H9 (cell line): Measurements from ENCODE around the gene BFSP1. TPM values are rescaled to one million over a fixed set of nuclear protein-coding genes. Genes with fewer than 3 reads are reported as not detected.
A peak's percentile ranks its signal among the peaks of the same experiment; 100 is the strongest.

Experiments
- DNase-seq: peaks from one replicate; pipeline ENCODE4 v3.0.0-alpha.2; 2017
- H2AFZ ChIP-seq: one replicate; pipeline ENCODE4 v1.6.1; 2013; ENCODE audit warnings: mild to moderate bottlenecking, low read length, control low read depth, moderate library complexity
- H2AK5ac ChIP-seq: 2 replicates; pipeline ENCODE4 v1.6.1; 2013; ENCODE audit warnings: low read length, control low read depth, mixed read lengths; ENCODE audit not compliant: insufficient read length
- H2BK120ac ChIP-seq: one replicate; pipeline ENCODE4 v1.6.1; 2013; ENCODE audit warnings: low read depth, mild to moderate bottlenecking, low read length, control low read depth, inconsistent platforms; ENCODE audit not compliant: poor library complexity, severe bottlenecking
- H2BK12ac ChIP-seq: 2 replicates; pipeline ENCODE4 v1.6.1; 2013; ENCODE audit warnings: low read length, control low read depth, mixed read lengths, low read depth; ENCODE audit not compliant: insufficient read length
- H2BK15ac ChIP-seq: 2 replicates; pipeline ENCODE4 v1.6.1; 2013; ENCODE audit warnings: low read depth, low read length, control low read depth
- H2BK20ac ChIP-seq: one replicate; pipeline ENCODE4 v1.6.1; 2013; ENCODE audit warnings: low read depth, mild to moderate bottlenecking, low read length, control low read depth, inconsistent platforms; ENCODE audit not compliant: poor library complexity, severe bottlenecking
- H2BK5ac ChIP-seq: 2 replicates; pipeline ENCODE4 v1.6.1; 2013; ENCODE audit warnings: low read length, control low read depth, mixed read lengths; ENCODE audit not compliant: insufficient read length
- H3K14ac ChIP-seq: 2 replicates; pipeline ENCODE4 v1.6.1; 2013; ENCODE audit warnings: low read length, control low read depth; ENCODE audit not compliant: insufficient read depth
- H3K18ac ChIP-seq: 2 replicates; pipeline ENCODE4 v1.6.1; 2013; ENCODE audit warnings: low read depth, mild to moderate bottlenecking, mixed read lengths, low read length, control low read depth; ENCODE audit not compliant: insufficient read length
- H3K23ac ChIP-seq: 2 replicates; pipeline ENCODE4 v1.6.1; 2013; ENCODE audit warnings: low read length, control low read depth, mixed read lengths, low read depth; ENCODE audit not compliant: insufficient read length
- H3K23me2 ChIP-seq: 2 replicates; pipeline ENCODE4 v1.6.1; 2013; ENCODE audit warnings: low read depth, mild to moderate bottlenecking, mixed read lengths, low read length, control low read depth; ENCODE audit not compliant: insufficient read length, poor library complexity, severe bottlenecking
- H3K27ac ChIP-seq: 2 replicates; pipeline ENCODE4 v1.5.1; 2013; ENCODE audit warnings: low read length, control low read depth, mixed read lengths, low read depth; ENCODE audit not compliant: insufficient read length
- H3K27me3 ChIP-seq: 2 replicates; pipeline ENCODE4 v1.6.1; 2013; ENCODE audit warnings: low read length, control low read depth, inconsistent platforms; ENCODE audit not compliant: insufficient read depth
- H3K4ac ChIP-seq: 2 replicates; pipeline ENCODE4 v1.6.1; 2013; ENCODE audit warnings: low read depth, mild to moderate bottlenecking, control low read depth, inconsistent platforms, low read length, moderate library complexity
- H3K4me1 ChIP-seq: 2 replicates; pipeline ENCODE4 v1.6.1; 2013; ENCODE audit warnings: low read length, control low read depth, inconsistent platforms; ENCODE audit not compliant: insufficient read depth
- H3K4me2 ChIP-seq: 2 replicates; pipeline ENCODE4 v1.6.1; 2013; ENCODE audit warnings: low read length, control low read depth, mixed read lengths; ENCODE audit not compliant: insufficient read length, insufficient read depth
- H3K56ac ChIP-seq: 2 replicates; pipeline ENCODE4 v1.6.1; 2013; ENCODE audit warnings: low read depth, mild to moderate bottlenecking, mixed read lengths, low read length, control low read depth; ENCODE audit not compliant: insufficient read length
- H3K79me1 ChIP-seq: 2 replicates; pipeline ENCODE4 v1.6.1; 2013; ENCODE audit warnings: low read depth, mild to moderate bottlenecking, moderate library complexity, low read length, control low read depth, inconsistent platforms; ENCODE audit not compliant: insufficient read depth, poor library complexity, severe bottlenecking
- H3K79me2 ChIP-seq: 2 replicates; pipeline ENCODE4 v1.6.1; 2013; ENCODE audit warnings: low read length, control low read depth, inconsistent platforms; ENCODE audit not compliant: insufficient read depth
- H3K9ac ChIP-seq: 2 replicates; pipeline ENCODE4 v1.6.1; 2013; ENCODE audit warnings: low read length, control low read depth, mixed read lengths; ENCODE audit not compliant: insufficient read length; ENCODE audit errors: extremely low read depth
- H3K9me3 ChIP-seq: one replicate; pipeline ENCODE4 v1.6.1; 2013; ENCODE audit warnings: low read depth, low read length, inconsistent platforms; ENCODE audit not compliant: control insufficient read depth
- H3T11ph ChIP-seq: one replicate; pipeline ENCODE4 v1.6.1; 2013; ENCODE audit warnings: mild to moderate bottlenecking, low read length, control low read depth, inconsistent platforms
- H4K20me1 ChIP-seq: one replicate; pipeline ENCODE4 v1.6.1; 2013; ENCODE audit not compliant: control insufficient read depth, insufficient read length, insufficient read depth
- H4K5ac ChIP-seq: 2 replicates; pipeline ENCODE4 v1.6.1; 2013; ENCODE audit warnings: low read depth, mild to moderate bottlenecking, mixed read lengths, low read length, control low read depth; ENCODE audit not compliant: insufficient read length
- H4K8ac ChIP-seq: replicated peaks from 2 replicates; pipeline ENCODE4 v1.6.1; 2013; ENCODE audit warnings: low read length, control low read depth, mixed read lengths, low read depth; ENCODE audit not compliant: insufficient read length
- H4K91ac ChIP-seq: 2 replicates; pipeline ENCODE4 v1.6.1; 2013; ENCODE audit warnings: low read depth, mild to moderate bottlenecking, moderate library complexity, mixed read lengths, low read length, control low read depth; ENCODE audit not compliant: insufficient read length
- H3K27ac Mint-ChIP-seq, 3 experiments: 2 replicates in 2 of 3; 3 replicates in 1 of 3; pipeline ENCODE4 v1.8.0; 2020 to 2021; ENCODE audit warnings: mixed read lengths in 3 of 3, mild to moderate bottlenecking in 1 of 3, moderate library complexity in 1 of 3
- H3K27me3 Mint-ChIP-seq: 2 replicates; pipeline ENCODE4 v1.8.0; 2021; ENCODE audit warnings: low read depth, mild to moderate bottlenecking, moderate library complexity, mixed read lengths
- H3K36me3 Mint-ChIP-seq, 3 experiments: 2 replicates in 2 of 3; 3 replicates in 1 of 3; pipeline ENCODE4 v1.8.0; 2020 to 2021; ENCODE audit warnings: low read depth in 3 of 3, mixed read lengths in 3 of 3; ENCODE audit not compliant: insufficient read depth in 1 of 3
- H3K4me1 Mint-ChIP-seq, 2 experiments: 2 replicates each; pipeline ENCODE4 v1.8.0; 2020; ENCODE audit warnings: mixed read lengths in 2 of 2
- H3K4me3 Mint-ChIP-seq, 2 experiments: 2 replicates in 1 of 2; 3 replicates in 1 of 2; pipeline ENCODE4 v1.8.0; 2020 to 2021; ENCODE audit warnings: mild to moderate bottlenecking in 2 of 2, mixed read lengths in 2 of 2, moderate library complexity in 1 of 2
- H3K9me3 Mint-ChIP-seq, 2 experiments: 2 replicates in 1 of 2; 3 replicates in 1 of 2; pipeline ENCODE4 v1.8.0; 2020; ENCODE audit warnings: mild to moderate bottlenecking in 2 of 2, mixed read lengths in 2 of 2, moderate library complexity in 1 of 2
- whole genome bisulfite sequencing: extraction: QIAGEN DNeasy Blood & Tissue Kit; methylation state at CpG from one replicate; pipeline ENCODE4 v1.1.7; 2013; ENCODE audit warnings: missing lambda C conversion rate, low lambda C conversion rate, mixed read lengths; ENCODE audit not compliant: insufficient read length; ENCODE audit errors: extremely low coverage; 5-methylcytosine and 5-hydroxymethylcytosine counted together
- total RNA-seq: library from RNA; stranded (reverse); gene quantifications from 2 replicates; pipeline ENCODE4 v1.2.1, GENCODE V29; 2021
- TF ChIP-seq, protein P1 (sequence below): fragments of 200-600 bp; sonication (generic); conservative IDR thresholded peaks from 3 replicates; pipeline ENCODE4 v1.8.0; 2021; ENCODE audit warnings: antibody characterized with exemption, mild to moderate bottlenecking

The BFSP1 gene
- total RNA-seq, 1 experiment from 2014 or later, result 9.4 TPM

GRCh38 chr20:17494201-17494600, 37.0 kb downstream of the BFSP1 start:
- no peak overlapping the region for H3K4ac ChIP-seq
- no peak overlapping the region for H3K4me2 ChIP-seq
- H3K4me1 Mint-ChIP-seq, result no peaks in the 10 kb centered on the region
- no peak overlapping the region for H3K9ac ChIP-seq
- no peak overlapping the region; the same call in 1 of the 2 replicates for H3K14ac ChIP-seq
- no peaks in the 10 kb centered on the region for H3K27me3 Mint-ChIP-seq
- no CpG with 5 or more reads among the region's 7 CpGs for WGBS
- peak; percentile 12 for DNase-seq
- H3K4me3 Mint-ChIP-seq, result no peak overlapping the region
- H2BK120ac ChIP-seq, result no peak overlapping the region
- no peak overlapping the region for H3K27ac Mint-ChIP-seq
- peaks cover 0 to 16% (median 0%) of the 10 kb centered on the region in 3 experiments; a peak in 3 of 7 replicates for H3K36me3 Mint-ChIP-seq
- H4K5ac ChIP-seq, result no peak overlapping the region
- no peak overlapping the region for H3K56ac ChIP-seq
- H2BK15ac ChIP-seq, result no peak overlapping the region
- no peaks in the 10 kb centered on the region for H4K20me1 ChIP-seq
- no peaks in the 10 kb centered on the region for H3K79me1 ChIP-seq
- no peak overlapping the region for H2BK20ac ChIP-seq
- no peak overlapping the region for H3T11ph ChIP-seq
- H3K27ac ChIP-seq, result no peak overlapping the region
- H4K91ac ChIP-seq, result no peak overlapping the region
- H2BK5ac ChIP-seq, result no peak overlapping the region
- no peak overlapping the region for H2BK12ac ChIP-seq
- no peak overlapping the region for H4K8ac ChIP-seq
- no peak overlapping the region for H3K18ac ChIP-seq
- H3K27me3 ChIP-seq, result no peaks in the 10 kb centered on the region; the same call in 1 of the 2 replicates
- no peak overlapping the region for H3K23ac ChIP-seq
- no peaks in the 10 kb centered on the region for H3K9me3 Mint-ChIP-seq
- no peaks in the 10 kb centered on the region for H3K4me1 ChIP-seq
- 0 out of 2 replicates have a peak, but pooled peaks cover 2% of the 10 kb centered on the region for H3K79me2 ChIP-seq
- no peaks in the 10 kb centered on the region for H3K9me3 ChIP-seq
- H3K23me2 ChIP-seq, result no peaks in the 10 kb centered on the region
- TF ChIP-seq, protein P1, sequence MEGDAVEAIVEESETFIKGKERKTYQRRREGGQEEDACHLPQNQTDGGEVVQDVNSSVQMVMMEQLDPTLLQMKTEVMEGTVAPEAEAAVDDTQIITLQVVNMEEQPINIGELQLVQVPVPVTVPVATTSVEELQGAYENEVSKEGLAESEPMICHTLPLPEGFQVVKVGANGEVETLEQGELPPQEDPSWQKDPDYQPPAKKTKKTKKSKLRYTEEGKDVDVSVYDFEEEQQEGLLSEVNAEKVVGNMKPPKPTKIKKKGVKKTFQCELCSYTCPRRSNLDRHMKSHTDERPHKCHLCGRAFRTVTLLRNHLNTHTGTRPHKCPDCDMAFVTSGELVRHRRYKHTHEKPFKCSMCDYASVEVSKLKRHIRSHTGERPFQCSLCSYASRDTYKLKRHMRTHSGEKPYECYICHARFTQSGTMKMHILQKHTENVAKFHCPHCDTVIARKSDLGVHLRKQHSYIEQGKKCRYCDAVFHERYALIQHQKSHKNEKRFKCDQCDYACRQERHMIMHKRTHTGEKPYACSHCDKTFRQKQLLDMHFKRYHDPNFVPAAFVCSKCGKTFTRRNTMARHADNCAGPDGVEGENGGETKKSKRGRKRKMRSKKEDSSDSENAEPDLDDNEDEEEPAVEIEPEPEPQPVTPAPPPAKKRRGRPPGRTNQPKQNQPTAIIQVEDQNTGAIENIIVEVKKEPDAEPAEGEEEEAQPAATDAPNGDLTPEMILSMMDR, result no peak
- no peak overlapping the region for H2AFZ ChIP-seq
- no peak overlapping the region for H2AK5ac ChIP-seq
